Esophagus mucosa (tissue), 1 donor: Measurements from ENCODE around the gene SNCB. TPM values are rescaled to one million over a fixed set of nuclear protein-coding genes. Genes with fewer than 3 reads are reported as not detected.

Source experiments
- ATAC-seq: fragments of 200-7000 bp; cut with Tn5 transposase; one replicate; pipeline ENCODE4 v1.9.1; 2020
- total RNA-seq: library from RNA; stranded (reverse); gene quantifications from one replicate; pipeline ENCODE4 v1.2.4, GENCODE V29; 2023
- donor health status: DM: yes; HTN: yes; CAD: no.

The SNCB gene
- total RNA-seq, 1 donor from 2014 or later = not detected

DNA sequence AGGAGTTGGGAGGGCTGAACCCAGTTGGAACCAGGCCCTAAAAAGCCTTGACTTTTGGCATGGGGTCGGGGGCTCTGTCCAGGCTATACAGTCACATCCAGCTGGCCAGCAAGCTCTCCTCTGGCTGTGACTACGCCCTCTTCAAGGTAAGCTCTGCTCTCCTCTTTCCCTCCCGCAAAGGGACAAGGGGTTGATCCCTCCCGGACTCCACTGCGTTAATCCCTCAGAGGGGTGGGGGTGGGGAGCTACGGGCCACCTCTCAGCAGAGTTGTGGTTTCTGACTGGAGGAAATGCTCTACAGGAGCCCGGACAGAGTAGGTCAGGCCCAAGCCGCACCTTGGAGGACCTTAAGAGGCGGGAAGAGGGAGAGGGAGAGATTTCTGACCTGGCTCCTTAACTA lies 14.0 kb upstream of the SNCB start:
- ATAC-seq = no peak

DNA sequence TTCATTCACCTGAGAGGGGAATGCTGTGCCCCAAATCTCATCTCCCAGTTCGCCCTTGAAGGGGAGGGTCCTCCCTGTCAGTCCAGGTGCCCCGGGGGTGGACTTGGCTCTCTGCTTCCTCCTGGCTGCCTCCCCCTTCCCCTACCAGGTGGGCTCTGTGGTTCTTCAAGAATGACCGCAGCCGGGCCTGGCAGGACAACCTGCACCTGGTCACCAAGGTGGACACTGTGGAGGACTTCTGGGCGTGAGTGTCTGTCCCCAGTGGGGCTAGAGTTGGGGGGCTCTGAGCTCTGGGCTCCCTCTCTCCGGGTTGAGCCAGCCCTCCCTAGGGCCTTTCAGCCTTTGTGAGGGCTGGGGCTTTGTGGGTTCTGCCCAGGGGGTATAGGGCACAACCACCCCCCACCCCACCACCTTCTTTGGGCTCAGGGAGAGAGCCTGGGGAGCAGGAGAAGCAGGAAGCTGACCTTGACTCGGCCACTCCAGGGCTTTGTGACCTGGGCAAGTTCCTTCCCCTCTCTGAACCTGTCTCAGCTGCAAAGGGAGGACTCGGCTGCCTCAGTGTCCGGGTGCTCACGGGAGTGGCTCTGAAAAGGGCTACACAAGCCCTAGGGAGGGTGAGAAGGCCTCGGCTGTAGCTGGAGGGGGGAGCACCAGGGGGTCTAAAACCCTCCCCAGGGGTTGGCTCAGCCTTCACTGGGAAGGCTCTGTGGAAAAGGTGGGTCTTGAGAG lies 13.3 kb upstream of the SNCB start:
- ATAC-seq = no peak

DNA sequence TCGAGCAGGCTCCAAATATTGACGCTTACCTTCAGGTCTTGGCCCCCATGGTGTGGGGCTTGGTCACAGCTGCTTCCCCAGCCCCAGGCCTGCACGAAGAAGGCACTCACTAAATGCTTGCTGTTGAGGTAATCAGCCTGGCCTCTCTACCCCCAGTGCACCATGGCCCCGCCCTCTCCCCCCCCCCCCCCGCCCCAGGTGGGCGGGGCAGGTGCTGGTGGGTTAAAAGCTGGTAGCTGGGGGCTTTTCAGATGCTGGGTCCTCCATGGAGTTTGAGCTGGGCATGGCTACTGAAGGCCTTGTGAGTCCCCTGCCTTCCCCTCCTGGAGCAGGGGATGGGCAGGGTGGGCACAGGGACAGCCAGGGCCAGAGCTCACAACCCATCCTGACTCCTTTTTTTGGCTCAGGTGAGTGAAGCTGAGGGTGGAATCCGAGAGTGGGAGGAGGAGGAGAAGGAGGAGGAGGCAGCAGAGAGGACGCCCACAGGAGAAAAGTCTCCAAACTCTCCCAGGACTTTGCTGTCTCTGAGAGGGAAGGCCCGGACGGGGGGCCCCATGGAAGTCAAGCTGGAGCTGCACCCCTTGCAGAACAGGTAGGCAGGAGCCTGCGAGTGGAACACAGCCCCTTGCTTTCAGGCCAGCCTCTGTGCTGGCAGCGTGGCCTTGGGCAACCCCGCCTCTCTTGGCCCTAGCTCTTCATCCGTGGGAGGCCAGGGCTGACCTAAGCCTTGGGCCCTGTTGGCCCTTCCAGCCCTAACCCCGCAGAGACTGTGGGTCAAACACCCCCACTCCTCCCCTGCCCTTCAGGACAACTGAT lies 12.5 kb upstream of the SNCB start:
- no peak for ATAC-seq

- no peak for ATAC-seq
Measured at GRCh38 chr5:176640616-176641015, 10.3 kb upstream of the SNCB start.

DNA sequence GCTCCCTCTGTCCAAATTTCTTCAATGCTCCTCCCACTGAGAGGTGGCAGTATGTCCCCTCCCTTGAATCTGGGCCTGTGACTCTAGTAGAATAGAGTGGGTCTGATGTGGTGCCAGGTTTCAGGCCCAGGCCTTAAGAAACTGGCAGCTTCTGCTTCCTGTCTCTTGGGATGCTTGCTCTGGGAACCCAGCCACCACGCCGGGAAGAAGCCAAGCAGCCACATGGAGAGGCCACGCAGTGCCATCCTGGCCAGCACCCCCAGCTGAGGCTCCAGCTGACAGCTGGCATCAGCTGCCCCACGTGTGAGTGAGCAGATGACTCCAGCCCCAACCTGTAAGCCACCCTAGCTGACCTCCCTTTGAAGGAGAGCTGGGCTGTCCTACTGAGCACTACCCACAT lies 9.6 kb upstream of the SNCB start:
- no peak for ATAC-seq

- ATAC-seq = no peak
Measured at GRCh38 chr5:176639208-176639607, 8.9 kb upstream of the SNCB start.

DNA sequence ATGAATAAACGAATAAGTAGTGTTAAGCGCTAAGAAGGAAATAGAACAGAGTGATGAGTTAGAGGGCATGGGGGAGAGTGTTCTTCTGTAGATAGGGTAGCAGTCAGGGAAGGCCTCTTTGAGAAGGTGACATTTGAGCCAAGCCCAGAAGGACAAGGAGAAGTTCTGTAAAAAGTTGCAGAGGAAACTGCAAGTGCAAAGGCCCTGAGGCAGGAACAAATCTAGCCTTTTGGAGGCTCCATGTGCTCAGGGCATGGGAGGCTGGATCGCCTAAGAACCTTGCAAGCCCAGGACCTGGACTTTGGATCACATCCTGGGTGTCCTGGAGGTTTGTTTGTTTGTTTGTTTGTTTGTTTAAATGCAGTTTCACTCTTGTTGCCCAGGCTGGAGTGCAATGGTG lies 8.1 kb upstream of the SNCB start:
- no peak for ATAC-seq

- ATAC-seq = no peak
Measured at GRCh38 chr5:176637556-176637955, 7.2 kb upstream of the SNCB start.

- ATAC-seq = no peak
Measured at GRCh38 chr5:176636426-176636825, 6.1 kb upstream of the SNCB start.

- no peak for ATAC-seq
Measured at GRCh38 chr5:176633598-176633997, 3.3 kb upstream of the SNCB start.

- no peak for ATAC-seq
Measured at GRCh38 chr5:176632745-176633144, 2.4 kb upstream of the SNCB start.

GRCh38 chr5:176631383-176632200 lies 1.3 kb upstream of the SNCB start:
- no peak for ATAC-seq

- no peak for ATAC-seq
Measured at GRCh38 chr5:176630681-176631222, 418 bp upstream of the SNCB start.

DNA sequence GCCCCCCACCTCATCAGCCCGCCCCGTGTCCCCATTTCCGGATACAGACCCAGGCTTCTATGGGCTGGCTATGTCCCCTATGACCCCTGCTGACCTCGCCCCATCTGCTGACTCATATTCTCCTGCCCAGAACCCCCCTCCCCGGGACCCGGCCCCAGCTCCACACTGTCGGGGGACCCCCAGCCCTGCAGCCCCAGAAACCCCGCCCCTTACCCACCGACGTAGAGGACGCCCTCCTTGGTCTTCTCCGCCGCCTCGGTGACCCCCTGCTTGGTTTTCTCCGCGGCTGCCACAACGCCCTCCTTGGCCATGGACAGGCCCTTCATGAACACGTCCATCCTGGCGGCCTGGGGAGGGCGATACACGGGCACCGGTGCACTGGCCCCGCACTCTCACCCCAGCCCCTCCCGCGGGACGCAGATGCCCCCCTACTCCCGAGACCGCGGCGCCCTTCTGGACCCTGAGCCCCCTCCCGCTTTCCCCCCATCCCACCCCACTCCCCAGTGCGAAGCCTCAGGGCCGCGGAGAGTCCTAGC lies 949 bp downstream of the SNCB start:
- ATAC-seq = no peak

- ATAC-seq = no peak
Measured at GRCh38 chr5:176628406-176629228, 1.7 kb downstream of the SNCB start.

- ATAC-seq = no peak
Measured at GRCh38 chr5:176627582-176627981, 2.8 kb downstream of the SNCB start.

GRCh38 chr5:176626876-176627236 lies 3.5 kb downstream of the SNCB start:
- no peak for ATAC-seq

- peak; percentile 72 for ATAC-seq
Measured at GRCh38 chr5:176625966-176626875, 4.1 kb downstream of the SNCB start.

DNA sequence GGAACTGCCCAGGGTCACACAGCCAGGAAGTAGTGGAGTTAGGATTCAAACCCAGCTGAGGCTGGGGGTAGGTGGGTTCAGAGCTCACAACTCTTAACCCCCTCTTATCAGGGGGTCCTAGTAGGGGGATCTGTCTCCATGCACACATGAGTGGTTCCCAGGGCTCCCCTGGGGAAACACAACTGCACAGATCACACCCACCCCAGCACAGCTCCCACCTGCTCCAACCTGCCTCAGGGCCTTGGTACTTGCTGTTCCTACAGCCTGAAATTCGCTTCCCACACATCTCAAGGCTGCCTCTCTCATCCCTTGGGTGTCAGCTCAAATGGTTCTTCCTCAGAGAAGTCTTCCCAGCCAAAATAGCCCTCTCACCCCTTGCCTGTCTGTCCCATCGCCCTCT lies 4.8 kb downstream of the SNCB start:
- no peak for ATAC-seq

- ATAC-seq = no peak
Measured at GRCh38 chr5:176624938-176625337, 5.4 kb downstream of the SNCB start.

DNA sequence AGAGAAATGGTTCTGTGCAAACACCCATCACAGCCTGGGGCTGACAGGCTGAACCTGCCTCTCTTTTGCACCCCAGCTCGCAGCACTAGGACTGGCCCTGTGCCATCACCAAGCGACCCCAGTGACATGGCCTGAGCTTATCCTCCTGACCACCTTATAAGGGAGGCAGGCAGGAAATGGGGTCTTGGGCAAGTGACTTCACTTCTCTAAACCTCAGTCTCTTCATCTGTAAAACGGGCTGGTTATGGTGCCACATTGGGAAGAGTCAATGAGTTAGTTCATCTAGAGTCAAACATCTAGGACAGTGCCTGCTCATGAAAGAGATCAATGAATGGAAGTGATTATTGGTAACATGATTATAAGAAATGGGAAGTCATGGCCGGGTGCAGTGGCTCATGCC lies 6.2 kb downstream of the SNCB start:
- ATAC-seq = no peak
